ENCODE measurements around the gene STX11. TPM values are rescaled to one million over a fixed set of nuclear protein-coding genes. Genes with fewer than 3 reads are reported as not detected.

The STX11 gene
- total and polyA plus RNA-seq, 10 of the 15 experiments (the other 5 are each of a cell fraction or from before 2014, with no cell fraction given): 0.66 to 38.1 (median 19.8) TPM

- no peak for TF ChIP-seq NR2C1 (IDR thresholded peaks at IDR 0.05)
- TF ChIP-seq, protein P1, sequence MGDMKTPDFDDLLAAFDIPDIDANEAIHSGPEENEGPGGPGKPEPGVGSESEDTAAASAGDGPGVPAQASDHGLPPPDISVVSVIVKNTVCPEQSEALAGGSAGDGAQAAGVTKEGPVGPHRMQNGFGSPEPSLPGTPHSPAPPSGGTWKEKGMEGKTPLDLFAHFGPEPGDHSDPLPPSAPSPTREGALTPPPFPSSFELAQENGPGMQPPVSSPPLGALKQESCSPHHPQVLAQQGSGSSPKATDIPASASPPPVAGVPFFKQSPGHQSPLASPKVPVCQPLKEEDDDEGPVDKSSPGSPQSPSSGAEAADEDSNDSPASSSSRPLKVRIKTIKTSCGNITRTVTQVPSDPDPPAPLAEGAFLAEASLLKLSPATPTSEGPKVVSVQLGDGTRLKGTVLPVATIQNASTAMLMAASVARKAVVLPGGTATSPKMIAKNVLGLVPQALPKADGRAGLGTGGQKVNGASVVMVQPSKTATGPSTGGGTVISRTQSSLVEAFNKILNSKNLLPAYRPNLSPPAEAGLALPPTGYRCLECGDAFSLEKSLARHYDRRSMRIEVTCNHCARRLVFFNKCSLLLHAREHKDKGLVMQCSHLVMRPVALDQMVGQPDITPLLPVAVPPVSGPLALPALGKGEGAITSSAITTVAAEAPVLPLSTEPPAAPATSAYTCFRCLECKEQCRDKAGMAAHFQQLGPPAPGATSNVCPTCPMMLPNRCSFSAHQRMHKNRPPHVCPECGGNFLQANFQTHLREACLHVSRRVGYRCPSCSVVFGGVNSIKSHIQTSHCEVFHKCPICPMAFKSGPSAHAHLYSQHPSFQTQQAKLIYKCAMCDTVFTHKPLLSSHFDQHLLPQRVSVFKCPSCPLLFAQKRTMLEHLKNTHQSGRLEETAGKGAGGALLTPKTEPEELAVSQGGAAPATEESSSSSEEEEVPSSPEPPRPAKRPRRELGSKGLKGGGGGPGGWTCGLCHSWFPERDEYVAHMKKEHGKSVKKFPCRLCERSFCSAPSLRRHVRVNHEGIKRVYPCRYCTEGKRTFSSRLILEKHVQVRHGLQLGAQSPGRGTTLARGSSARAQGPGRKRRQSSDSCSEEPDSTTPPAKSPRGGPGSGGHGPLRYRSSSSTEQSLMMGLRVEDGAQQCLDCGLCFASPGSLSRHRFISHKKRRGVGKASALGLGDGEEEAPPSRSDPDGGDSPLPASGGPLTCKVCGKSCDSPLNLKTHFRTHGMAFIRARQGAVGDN (IDR thresholded peaks at IDR 0.05): no peak
- TF ChIP-seq SMAD1 (IDR thresholded peaks at IDR 0.05; ENCODE audit: low read depth, partially characterized antibody): no peak
- TF ChIP-seq E2F8 (IDR thresholded peaks at IDR 0.05; ENCODE audit: low read depth, partially characterized antibody): no peak
- TF ChIP-seq RAD51 (IDR thresholded peaks at IDR 0.05): no peak
- TF ChIP-seq NFIC (IDR thresholded peaks at IDR 0.05; ENCODE audit: low read depth, low read length): peak; percentile 64
- TF ChIP-seq CEBPZ (IDR thresholded peaks at IDR 0.05; ENCODE audit: low read depth, low read length): no peak
- TF ChIP-seq YY1 (IDR thresholded peaks at IDR 0.05; ENCODE audit: low read depth, low read length): no peak
- TF ChIP-seq, protein P2, sequence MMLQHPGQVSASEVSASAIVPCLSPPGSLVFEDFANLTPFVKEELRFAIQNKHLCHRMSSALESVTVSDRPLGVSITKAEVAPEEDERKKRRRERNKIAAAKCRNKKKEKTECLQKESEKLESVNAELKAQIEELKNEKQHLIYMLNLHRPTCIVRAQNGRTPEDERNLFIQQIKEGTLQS (IDR thresholded peaks at IDR 0.05; ENCODE audit: borderline replicate concordance, extremely low read depth, low read depth, low read length): no peak
- no peak for TF ChIP-seq PML (IDR thresholded peaks at IDR 0.05; ENCODE audit: low read length)
- TF ChIP-seq CBX5 (IDR thresholded peaks at IDR 0.05; ENCODE audit: low read depth): no peak
- TF ChIP-seq RUNX3 (IDR thresholded peaks at IDR 0.05; ENCODE audit: low read length): peak; percentile 70
- TF ChIP-seq NKRF (conservative IDR thresholded peaks at IDR 0.05): no peak
- no peak for TF ChIP-seq BCL11A (IDR thresholded peaks at IDR 0.05; ENCODE audit: low read depth, low read length)
- TF ChIP-seq SIN3A (IDR thresholded peaks at IDR 0.05; ENCODE audit: low read depth, low read length): no peak
- TF ChIP-seq EZH2 (IDR thresholded peaks at IDR 0.05; ENCODE audit: borderline replicate concordance, control insufficient read depth, low read depth, low read length): no peak
- TF ChIP-seq ATF7 (IDR thresholded peaks at IDR 0.05; ENCODE audit: low read depth): 0 out of 2 replicates have a peak, but pooled peaks have one; percentile 15
These were observed 23.2 kb upstream of the STX11 start (continued) for GRCh38 chr6:144127097-144127496.

Measured in GM12878 (cell line).